Liver (tissue), 3 donors: ENCODE data around the gene ULBP2.

ENCODE experiments used
- EGR1 ChIP-seq, 2 donors: IDR thresholded peaks; 2 replicates each; pipeline ENCODE4 v1.6.1; 2016 to 2018; ENCODE audit warnings: antibody characterized with exemption in 2 of 2, low read depth in 2 of 2
- FOXA1 ChIP-seq: IDR thresholded peaks from 2 replicates; pipeline ENCODE4 v1.6.1; 2016; ENCODE audit warnings: antibody characterized with exemption
- FOXA2 ChIP-seq: IDR thresholded peaks from 2 replicates; pipeline ENCODE4 v1.6.1; 2016; ENCODE audit warnings: antibody characterized with exemption
- GABPA ChIP-seq, 2 donors: IDR thresholded peaks in 1 of 2; conservative IDR thresholded peaks in 1 of 2; 2 replicates each; pipeline ENCODE4 v1.6.1; 2016; ENCODE audit warnings: antibody characterized with exemption in 2 of 2, mild to moderate bottlenecking in 1 of 2, moderate library complexity in 1 of 2
- HNF4A ChIP-seq, 2 donors: conservative IDR thresholded peaks; 2 replicates each; pipeline ENCODE4 v1.6.1; 2016; ENCODE audit warnings: antibody characterized with exemption in 2 of 2, mild to moderate bottlenecking in 2 of 2
- JUND ChIP-seq, 2 donors: IDR thresholded peaks; 2 replicates each; pipeline ENCODE4 v1.6.1; 2016; ENCODE audit warnings: antibody characterized with exemption in 2 of 2
- RAD21 ChIP-seq, 2 donors: IDR thresholded peaks; 2 replicates each; pipeline ENCODE4 v1.6.1; 2016; ENCODE audit warnings: antibody characterized with exemption in 2 of 2, mild to moderate bottlenecking in 2 of 2
- RXRA ChIP-seq, 2 donors: IDR thresholded peaks; 2 replicates each; pipeline ENCODE4 v1.6.1; 2017 to 2018; ENCODE audit warnings: antibody characterized with exemption in 2 of 2, mild to moderate bottlenecking in 1 of 2
- SP1 ChIP-seq: IDR thresholded peaks from 2 replicates; pipeline ENCODE4 v1.6.1; 2018; ENCODE audit warnings: antibody characterized with exemption, mild to moderate bottlenecking
- YY1 ChIP-seq: IDR thresholded peaks from 2 replicates; pipeline ENCODE4 v1.6.1; 2016; ENCODE audit warnings: antibody characterized with exemption, mild to moderate bottlenecking
- TF ChIP-seq, protein P1 (sequence below): fragments of 150-350 bp; IDR thresholded peaks from 2 replicates; pipeline ENCODE4 v1.5.1; 2017; ENCODE audit warnings: improper control_type of control experiment, low read depth, low read length; ENCODE audit not compliant: missing input control
- TF ChIP-seq, protein P2 (sequence below): IDR thresholded peaks from 2 replicates; pipeline ENCODE4 v1.6.1; 2016; ENCODE audit warnings: antibody characterized with exemption, mild to moderate bottlenecking
- TF ChIP-seq, protein P3 (sequence below): IDR thresholded peaks from 2 replicates; pipeline ENCODE4 v1.6.1; 2016; ENCODE audit warnings: antibody characterized with exemption
- TF ChIP-seq, protein P4 (sequence below): IDR thresholded peaks from 2 replicates; pipeline ENCODE4 v1.6.1; 2016; ENCODE audit warnings: antibody characterized with exemption
- donor health status: healthy.
- donor health status: healthy.

DNA sequence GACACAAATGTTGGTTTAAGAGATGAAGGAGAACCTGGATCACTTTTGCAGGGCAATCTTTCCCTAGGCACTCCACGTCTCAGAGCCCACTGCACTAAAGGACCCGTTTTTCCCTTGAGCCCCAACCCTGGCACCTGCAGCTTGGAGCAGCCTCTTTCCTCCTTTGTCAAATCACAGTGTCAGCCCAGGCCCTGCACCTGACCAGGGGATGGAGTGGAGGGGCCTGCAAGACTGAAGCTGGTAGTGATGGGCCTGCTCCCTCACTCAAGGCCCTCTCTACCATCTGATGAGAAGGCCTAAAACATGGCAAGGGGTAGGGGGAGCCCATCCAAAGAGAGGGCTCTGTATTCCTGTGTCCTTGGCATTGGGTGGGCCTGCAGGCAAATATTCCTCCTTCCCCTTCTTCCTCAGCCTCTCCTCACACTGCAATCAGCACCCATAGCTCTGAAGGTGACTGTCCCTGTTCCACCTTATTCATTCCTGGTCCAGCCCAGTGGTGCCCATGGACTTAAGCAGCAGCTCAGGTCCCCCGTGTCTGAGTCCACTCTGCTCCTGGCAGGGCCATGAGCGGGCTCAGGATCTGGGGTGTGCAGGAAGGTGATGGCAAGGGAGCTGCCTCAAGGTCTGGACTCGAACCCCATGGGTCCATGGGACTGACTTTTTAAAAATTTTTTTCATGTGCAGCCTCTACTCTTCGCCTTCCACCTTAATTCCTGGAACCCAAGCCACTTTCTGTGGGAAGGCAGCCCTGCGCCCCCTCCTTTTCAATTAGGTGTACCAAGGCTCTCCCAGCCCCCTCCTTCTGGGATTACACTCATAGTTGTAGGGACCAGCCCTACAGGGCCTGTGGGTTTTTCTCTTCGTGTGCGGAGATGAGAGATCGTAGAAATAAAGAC lies 25.6 kb upstream of the ULBP2 start:
- TF ChIP-seq, protein P1, sequence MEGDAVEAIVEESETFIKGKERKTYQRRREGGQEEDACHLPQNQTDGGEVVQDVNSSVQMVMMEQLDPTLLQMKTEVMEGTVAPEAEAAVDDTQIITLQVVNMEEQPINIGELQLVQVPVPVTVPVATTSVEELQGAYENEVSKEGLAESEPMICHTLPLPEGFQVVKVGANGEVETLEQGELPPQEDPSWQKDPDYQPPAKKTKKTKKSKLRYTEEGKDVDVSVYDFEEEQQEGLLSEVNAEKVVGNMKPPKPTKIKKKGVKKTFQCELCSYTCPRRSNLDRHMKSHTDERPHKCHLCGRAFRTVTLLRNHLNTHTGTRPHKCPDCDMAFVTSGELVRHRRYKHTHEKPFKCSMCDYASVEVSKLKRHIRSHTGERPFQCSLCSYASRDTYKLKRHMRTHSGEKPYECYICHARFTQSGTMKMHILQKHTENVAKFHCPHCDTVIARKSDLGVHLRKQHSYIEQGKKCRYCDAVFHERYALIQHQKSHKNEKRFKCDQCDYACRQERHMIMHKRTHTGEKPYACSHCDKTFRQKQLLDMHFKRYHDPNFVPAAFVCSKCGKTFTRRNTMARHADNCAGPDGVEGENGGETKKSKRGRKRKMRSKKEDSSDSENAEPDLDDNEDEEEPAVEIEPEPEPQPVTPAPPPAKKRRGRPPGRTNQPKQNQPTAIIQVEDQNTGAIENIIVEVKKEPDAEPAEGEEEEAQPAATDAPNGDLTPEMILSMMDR: no peak
- TF ChIP-seq HNF4A (conservative IDR thresholded peaks at IDR 0.05) (no peak), RAD21 (IDR thresholded peaks at IDR 0.05) (no peak), FOXA1 (no peak), YY1 (no peak), FOXA2 (no peak), JUND (IDR thresholded peaks at IDR 0.05) (no peak), GABPA (IDR thresholded peaks at IDR 0.05 in 1 of 2, conservative IDR thresholded peaks at IDR 0.05 in 1 of 2) (no peak), SP1 (no peak), EGR1 (IDR thresholded peaks at IDR 0.05; ENCODE audit: low read depth in 2 of 2) (no peak), RXRA (IDR thresholded peaks at IDR 0.05) (no peak)
- TF ChIP-seq, protein P2, sequence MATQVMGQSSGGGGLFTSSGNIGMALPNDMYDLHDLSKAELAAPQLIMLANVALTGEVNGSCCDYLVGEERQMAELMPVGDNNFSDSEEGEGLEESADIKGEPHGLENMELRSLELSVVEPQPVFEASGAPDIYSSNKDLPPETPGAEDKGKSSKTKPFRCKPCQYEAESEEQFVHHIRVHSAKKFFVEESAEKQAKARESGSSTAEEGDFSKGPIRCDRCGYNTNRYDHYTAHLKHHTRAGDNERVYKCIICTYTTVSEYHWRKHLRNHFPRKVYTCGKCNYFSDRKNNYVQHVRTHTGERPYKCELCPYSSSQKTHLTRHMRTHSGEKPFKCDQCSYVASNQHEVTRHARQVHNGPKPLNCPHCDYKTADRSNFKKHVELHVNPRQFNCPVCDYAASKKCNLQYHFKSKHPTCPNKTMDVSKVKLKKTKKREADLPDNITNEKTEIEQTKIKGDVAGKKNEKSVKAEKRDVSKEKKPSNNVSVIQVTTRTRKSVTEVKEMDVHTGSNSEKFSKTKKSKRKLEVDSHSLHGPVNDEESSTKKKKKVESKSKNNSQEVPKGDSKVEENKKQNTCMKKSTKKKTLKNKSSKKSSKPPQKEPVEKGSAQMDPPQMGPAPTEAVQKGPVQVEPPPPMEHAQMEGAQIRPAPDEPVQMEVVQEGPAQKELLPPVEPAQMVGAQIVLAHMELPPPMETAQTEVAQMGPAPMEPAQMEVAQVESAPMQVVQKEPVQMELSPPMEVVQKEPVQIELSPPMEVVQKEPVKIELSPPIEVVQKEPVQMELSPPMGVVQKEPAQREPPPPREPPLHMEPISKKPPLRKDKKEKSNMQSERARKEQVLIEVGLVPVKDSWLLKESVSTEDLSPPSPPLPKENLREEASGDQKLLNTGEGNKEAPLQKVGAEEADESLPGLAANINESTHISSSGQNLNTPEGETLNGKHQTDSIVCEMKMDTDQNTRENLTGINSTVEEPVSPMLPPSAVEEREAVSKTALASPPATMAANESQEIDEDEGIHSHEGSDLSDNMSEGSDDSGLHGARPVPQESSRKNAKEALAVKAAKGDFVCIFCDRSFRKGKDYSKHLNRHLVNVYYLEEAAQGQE: no peak
- TF ChIP-seq, protein P3, sequence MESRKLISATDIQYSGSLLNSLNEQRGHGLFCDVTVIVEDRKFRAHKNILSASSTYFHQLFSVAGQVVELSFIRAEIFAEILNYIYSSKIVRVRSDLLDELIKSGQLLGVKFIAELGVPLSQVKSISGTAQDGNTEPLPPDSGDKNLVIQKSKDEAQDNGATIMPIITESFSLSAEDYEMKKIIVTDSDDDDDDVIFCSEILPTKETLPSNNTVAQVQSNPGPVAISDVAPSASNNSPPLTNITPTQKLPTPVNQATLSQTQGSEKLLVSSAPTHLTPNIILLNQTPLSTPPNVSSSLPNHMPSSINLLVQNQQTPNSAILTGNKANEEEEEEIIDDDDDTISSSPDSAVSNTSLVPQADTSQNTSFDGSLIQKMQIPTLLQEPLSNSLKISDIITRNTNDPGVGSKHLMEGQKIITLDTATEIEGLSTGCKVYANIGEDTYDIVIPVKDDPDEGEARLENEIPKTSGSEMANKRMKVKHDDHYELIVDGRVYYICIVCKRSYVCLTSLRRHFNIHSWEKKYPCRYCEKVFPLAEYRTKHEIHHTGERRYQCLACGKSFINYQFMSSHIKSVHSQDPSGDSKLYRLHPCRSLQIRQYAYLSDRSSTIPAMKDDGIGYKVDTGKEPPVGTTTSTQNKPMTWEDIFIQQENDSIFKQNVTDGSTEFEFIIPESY: no peak
- TF ChIP-seq, protein P4, sequence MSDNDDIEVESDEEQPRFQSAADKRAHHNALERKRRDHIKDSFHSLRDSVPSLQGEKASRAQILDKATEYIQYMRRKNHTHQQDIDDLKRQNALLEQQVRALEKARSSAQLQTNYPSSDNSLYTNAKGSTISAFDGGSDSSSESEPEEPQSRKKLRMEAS: no peak
